KMS-11 (cell line): ENCODE measurements around the gene PKHD1.

Source experiments
- H2AFZ ChIP-seq: fragments of 200-600 bp; sonication (generic); 2 replicates; pipeline ENCODE4 v1.6.1; 2016; ENCODE audit warnings: antibody characterized with exemption, mixed run types, low read depth
- H3K27ac ChIP-seq: fragments of 200-600 bp; sonication (generic); 2 replicates; pipeline ENCODE4 v1.6.1; 2016; ENCODE audit warnings: mild to moderate bottlenecking, mixed run types
- H3K27me3 ChIP-seq: fragments of 200-600 bp; sonication (generic); 2 replicates; pipeline ENCODE4 v1.6.1; 2017; ENCODE audit warnings: mild to moderate bottlenecking, low read depth, mixed run types, moderate library complexity; ENCODE audit not compliant: insufficient read depth
- H3K36me3 ChIP-seq: fragments of 200-600 bp; sonication (generic); 2 replicates; pipeline ENCODE4 v1.6.1; 2017; ENCODE audit warnings: mild to moderate bottlenecking, mixed run types; ENCODE audit not compliant: insufficient read depth
- H3K4me1 ChIP-seq: fragments of 200-600 bp; sonication (generic); 2 replicates; pipeline ENCODE4 v1.6.1; 2016; ENCODE audit warnings: mild to moderate bottlenecking, low read depth, mixed run types; ENCODE audit not compliant: poor library complexity, severe bottlenecking
- H3K4me2 ChIP-seq: fragments of 200-600 bp; sonication (generic); 2 replicates; pipeline ENCODE4 v1.7.0; 2016; ENCODE audit warnings: mild to moderate bottlenecking, mixed run types
- H3K4me3 ChIP-seq: fragments of 200-600 bp; sonication (generic); IDR thresholded peaks from 2 replicates; pipeline ENCODE4 v1.6.1; 2017; ENCODE audit warnings: low read depth, low read length, mixed read lengths; ENCODE audit not compliant: insufficient read depth
- H3K79me2 ChIP-seq: fragments of 200-600 bp; sonication (generic); 2 replicates; pipeline ENCODE4 v1.6.1; 2016; ENCODE audit warnings: low read depth, mixed run types; ENCODE audit not compliant: insufficient read depth
- H3K9ac ChIP-seq: fragments of 200-600 bp; sonication (generic); 2 replicates; pipeline ENCODE4 v1.6.1; 2016; ENCODE audit warnings: mild to moderate bottlenecking, mixed run types
- H4K20me1 ChIP-seq: fragments of 200-600 bp; sonication (generic); 2 replicates; pipeline ENCODE4 v1.6.1; 2016; ENCODE audit warnings: mild to moderate bottlenecking, mixed run types; ENCODE audit not compliant: insufficient read depth
- CTCF ChIP-seq: fragments of 200-600 bp; sonication (generic); conservative IDR thresholded peaks from 2 replicates; pipeline ENCODE4 v1.6.1; 2017; ENCODE audit warnings: low read depth, mild to moderate bottlenecking, antibody characterized with exemption, low read length, moderate library complexity, mixed read lengths

Gene PKHD1

GRCh38 chr6:51842804-51843378 lies 244.5 kb downstream of the PKHD1 start:
- Histone ChIP-seq H3K9ac (no peak overlapping the region), H3K79me2 (no peaks in the 10 kb centered on the region), H3K36me3 (no peaks in the 10 kb centered on the region), H3K4me1 (no peaks in the 10 kb centered on the region), H3K4me2 (no peak overlapping the region), H4K20me1 (no peaks in the 10 kb centered on the region), H3K27ac (no peak overlapping the region), H3K27me3 (no peaks in the 10 kb centered on the region), H3K4me3 (no peak overlapping the region), H2AFZ (no peak overlapping the region)
- TF ChIP-seq CTCF, result no peak

- no peaks in the 10 kb centered on the region for H3K4me1 ChIP-seq
- no peaks in the 10 kb centered on the region for H4K20me1 ChIP-seq
- H3K27me3 ChIP-seq, result no peaks in the 10 kb centered on the region
- no peak overlapping the region for H2AFZ ChIP-seq
- no peak for TF ChIP-seq CTCF
- H3K79me2 ChIP-seq, result no peaks in the 10 kb centered on the region
- no peak overlapping the region for H3K27ac ChIP-seq
- no peak overlapping the region for H3K4me3 ChIP-seq
- no peak overlapping the region for H3K4me2 ChIP-seq
- no peak overlapping the region for H3K9ac ChIP-seq
- no peaks in the 10 kb centered on the region for H3K36me3 ChIP-seq
Measured at GRCh38 chr6:51842061-51842803, 245.2 kb downstream of the PKHD1 start.

GRCh38 chr6:51841626-51842025 lies 245.8 kb downstream of the PKHD1 start:
- H3K27me3 ChIP-seq, result no peaks in the 10 kb centered on the region

GRCh38 chr6:51839726-51840374 lies 247.6 kb downstream of the PKHD1 start:
- Histone ChIP-seq H3K4me1 (no peaks in the 10 kb centered on the region), H4K20me1 (no peaks in the 10 kb centered on the region), H3K4me3 (no peak overlapping the region), H2AFZ (no peak overlapping the region), H3K79me2 (no peaks in the 10 kb centered on the region), H3K9ac (no peak overlapping the region), H3K27me3 (no peaks in the 10 kb centered on the region), H3K36me3 (no peaks in the 10 kb centered on the region), H3K4me2 (no peak overlapping the region), H3K27ac (no peak overlapping the region)
- TF ChIP-seq CTCF, result no peak

More at GRCh38 chr6:51841626-51842025, 245.8 kb downstream of the PKHD1 start:
- Histone ChIP-seq H3K9ac (no peak overlapping the region), H3K79me2 (no peaks in the 10 kb centered on the region), H3K4me2 (no peak overlapping the region), H3K36me3 (no peaks in the 10 kb centered on the region), H3K4me1 (no peaks in the 10 kb centered on the region), H4K20me1 (no peaks in the 10 kb centered on the region), H3K4me3 (no peak overlapping the region), H2AFZ (no peak overlapping the region), H3K27ac (no peak overlapping the region)
- TF ChIP-seq CTCF, result no peak
